Measurements from ENCODE around the gene STPG1. TPM values are rescaled to one million over a fixed set of nuclear protein-coding genes. Genes with fewer than 3 reads are reported as not detected.

Gene STPG1
- total RNA-seq, 1 donor: 7.2 TPM

GRCh38 chr1:24324903-24325302 lies 88.7 kb downstream of the STPG1 start:
- peaks cover 23% of the 10 kb centered on the region for H3K4me1 ChIP-seq (ENCODE audit: insufficient read depth, low read length)
- no peak overlapping the region for H3K4me2 ChIP-seq (ENCODE audit: insufficient read depth, low read length)
- H3K9me3 ChIP-seq (ENCODE audit: low read depth, low read length): no peaks in the 10 kb centered on the region
- no peak overlapping the region for H2AFZ ChIP-seq (ENCODE audit: low read length)
- TF ChIP-seq CTCF (IDR thresholded peaks at IDR 0.05; ENCODE audit: extremely low read depth, low read depth, low read length): no peak
- no peak overlapping the region for H3K27ac ChIP-seq (ENCODE audit: low read depth, low read length)
- no peak for DNase-seq (ENCODE audit: insufficient read length, low spot score, missing footprints)
- H3K79me2 ChIP-seq (ENCODE audit: insufficient read depth, low read length): no peaks in the 10 kb centered on the region
- no peak overlapping the region for H3K4me3 ChIP-seq (ENCODE audit: insufficient read depth, low read length)
- H3K36me3 ChIP-seq (ENCODE audit: insufficient read depth, low read length): no peaks in the 10 kb centered on the region
- H3K27me3 ChIP-seq (ENCODE audit: insufficient read depth, low read length): peaks cover 7% of the 10 kb centered on the region
- no peaks in the 10 kb centered on the region for H4K20me1 ChIP-seq (ENCODE audit: insufficient read depth, low read length)

- Histone ChIP-seq H3K4me2 (ENCODE audit: insufficient read depth, low read length) (no peak overlapping the region), H4K20me1 (ENCODE audit: insufficient read depth, low read length) (no peaks in the 10 kb centered on the region), H2AFZ (ENCODE audit: low read length) (no peak overlapping the region), H3K4me3 (ENCODE audit: insufficient read depth, low read length) (no peak overlapping the region), H3K4me1 (ENCODE audit: insufficient read depth, low read length) (peaks cover 23% of the 10 kb centered on the region), H3K79me2 (ENCODE audit: insufficient read depth, low read length) (no peaks in the 10 kb centered on the region), H3K9me3 (ENCODE audit: low read depth, low read length) (no peaks in the 10 kb centered on the region), H3K36me3 (ENCODE audit: insufficient read depth, low read length) (no peaks in the 10 kb centered on the region), H3K27me3 (ENCODE audit: insufficient read depth, low read length) (peaks cover 17% of the 10 kb centered on the region), H3K27ac (ENCODE audit: low read depth, low read length) (no peak overlapping the region)
- no peak for TF ChIP-seq CTCF (IDR thresholded peaks at IDR 0.05; ENCODE audit: extremely low read depth, low read depth, low read length)
- DNase-seq (ENCODE audit: insufficient read length, low spot score, missing footprints): peak; percentile 59
These were observed 90.3 kb downstream of the STPG1 start for GRCh38 chr1:24323281-24323680.

GRCh38 chr1:24322470-24323177 lies 91.0 kb downstream of the STPG1 start:
- H3K9me3 ChIP-seq (ENCODE audit: low read depth, low read length): no peaks in the 10 kb centered on the region
- H3K4me1 ChIP-seq (ENCODE audit: insufficient read depth, low read length): peaks cover 17% of the 10 kb centered on the region
- H3K27me3 ChIP-seq (ENCODE audit: insufficient read depth, low read length): peaks cover 17% of the 10 kb centered on the region
- DNase-seq (ENCODE audit: insufficient read length, low spot score, missing footprints): no peak
- H3K27ac ChIP-seq (ENCODE audit: low read depth, low read length): no peak overlapping the region
- TF ChIP-seq CTCF (IDR thresholded peaks at IDR 0.05; ENCODE audit: extremely low read depth, low read depth, low read length): no peak
- H3K4me2 ChIP-seq (ENCODE audit: insufficient read depth, low read length): peak overlapping the region; percentile 87
- no peaks in the 10 kb centered on the region for H3K36me3 ChIP-seq (ENCODE audit: insufficient read depth, low read length)
- H4K20me1 ChIP-seq (ENCODE audit: insufficient read depth, low read length): no peaks in the 10 kb centered on the region
- peak overlapping the region; percentile 74 for H3K4me3 ChIP-seq (ENCODE audit: insufficient read depth, low read length)
- peak overlapping the region; percentile 79 for H2AFZ ChIP-seq (ENCODE audit: low read length)
- H3K79me2 ChIP-seq (ENCODE audit: insufficient read depth, low read length): no peaks in the 10 kb centered on the region

- no peaks in the 10 kb centered on the region for H3K9me3 ChIP-seq (ENCODE audit: low read depth, low read length)
- H3K4me2 ChIP-seq (ENCODE audit: insufficient read depth, low read length): peak overlapping the region; percentile 87
- H3K4me3 ChIP-seq (ENCODE audit: insufficient read depth, low read length): peak overlapping the region; percentile 74
- H3K79me2 ChIP-seq (ENCODE audit: insufficient read depth, low read length): no peaks in the 10 kb centered on the region
- peak; percentile 94 for DNase-seq (ENCODE audit: insufficient read length, low spot score, missing footprints)
- H4K20me1 ChIP-seq (ENCODE audit: insufficient read depth, low read length): no peaks in the 10 kb centered on the region
- no peak overlapping the region for H3K27ac ChIP-seq (ENCODE audit: low read depth, low read length)
- peaks cover 17% of the 10 kb centered on the region for H3K27me3 ChIP-seq (ENCODE audit: insufficient read depth, low read length)
- H3K4me1 ChIP-seq (ENCODE audit: insufficient read depth, low read length): peaks cover 14% of the 10 kb centered on the region
- H2AFZ ChIP-seq (ENCODE audit: low read length): peak overlapping the region; percentile 79
- no peak for TF ChIP-seq CTCF (IDR thresholded peaks at IDR 0.05; ENCODE audit: extremely low read depth, low read depth, low read length)
- H3K36me3 ChIP-seq (ENCODE audit: insufficient read depth, low read length): no peaks in the 10 kb centered on the region
These were observed 91.7 kb downstream of the STPG1 start for GRCh38 chr1:24321697-24322469.

All from osteoblast (primary cell).